Activated CD4-positive, CD25-positive, alpha-beta regulatory T cell (primary cell): ENCODE data around the gene METTL25B.
A peak's percentile ranks its signal among the peaks of the same experiment; 100 is the strongest.
"Not testable (repeated sequence)": the region's sequence is repeated elsewhere in the genome, so short reads cannot be mapped to it uniquely, and the experiment has no call there.

ENCODE experiments used
- DNase-seq, 4 experiments: peaks; one replicate each; lab custom pipeline; 2025; lab: John Stamatoyannopoulos, UW

METTL25B gene

DNA sequence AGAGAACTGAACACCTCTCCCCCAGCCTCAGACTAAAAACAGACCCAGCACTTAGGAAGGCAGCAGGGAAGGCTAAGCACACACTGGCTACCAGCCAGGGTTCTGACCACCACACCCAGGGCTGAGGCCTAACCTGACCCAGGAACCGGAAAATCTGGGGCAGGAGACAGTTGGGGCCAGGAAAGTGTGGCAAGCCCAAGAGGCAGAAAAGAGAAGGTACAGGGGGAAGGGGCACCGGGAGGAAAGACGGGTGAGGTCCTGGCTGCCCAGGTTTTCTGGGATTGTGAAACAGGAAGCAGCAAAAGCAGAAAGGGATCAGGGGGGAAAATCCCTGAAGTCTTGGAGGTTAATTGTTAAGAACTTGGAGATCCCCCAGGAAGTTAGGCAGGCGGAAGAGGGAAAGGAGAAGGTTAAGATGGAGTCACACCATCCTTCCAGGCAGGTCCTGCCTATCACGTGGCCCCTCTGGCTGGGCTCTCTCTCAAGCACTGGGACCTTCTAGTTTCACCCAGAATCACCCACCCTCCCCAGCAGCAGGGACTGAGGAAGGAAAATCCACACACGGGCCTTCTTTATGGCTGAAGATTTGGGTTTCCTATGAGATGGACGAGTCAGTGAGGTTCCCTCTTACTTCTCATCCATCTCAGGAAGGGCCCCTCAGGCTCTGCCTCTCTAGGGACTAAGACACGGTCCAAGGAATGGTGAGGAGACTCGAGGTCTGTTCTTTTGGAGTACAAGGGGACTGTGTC lies 20.6 kb downstream of the METTL25B start:
- DNase-seq: no peak

DNA sequence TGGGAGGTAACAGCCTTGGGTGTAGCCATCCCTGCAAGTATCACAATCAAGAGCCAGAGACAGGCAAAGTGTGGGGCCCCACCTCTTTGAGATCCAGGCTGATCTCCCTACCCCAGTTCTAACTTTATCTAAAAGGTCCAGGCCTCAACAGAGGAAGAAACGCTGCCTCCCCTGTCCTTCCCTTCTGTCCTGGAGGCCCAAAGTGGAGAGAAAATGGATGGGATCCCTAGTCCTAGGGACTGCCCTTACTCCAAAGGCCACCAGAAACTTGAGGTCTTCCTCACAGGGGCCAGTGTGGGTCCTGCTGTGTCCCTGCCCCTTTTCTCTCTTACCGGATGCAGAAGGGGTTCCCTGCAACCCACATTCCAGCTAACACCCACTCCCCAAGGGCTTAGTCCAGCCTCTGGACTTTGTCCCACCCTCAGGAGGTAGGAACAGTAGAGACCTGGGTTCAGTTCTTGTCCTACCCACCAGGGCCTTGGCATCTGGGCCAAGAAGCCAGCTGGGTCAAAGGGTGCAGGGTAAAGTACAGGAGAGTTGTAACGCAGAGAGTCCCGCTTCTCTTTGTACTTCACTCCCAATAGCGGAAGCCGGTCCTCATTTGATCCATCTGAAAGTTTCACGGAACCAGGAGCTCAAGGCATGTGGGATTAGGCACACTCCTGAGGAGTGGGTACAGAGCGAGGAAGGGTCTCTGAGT lies 21.3 kb downstream of the METTL25B start:
- DNase-seq: no peak

DNA sequence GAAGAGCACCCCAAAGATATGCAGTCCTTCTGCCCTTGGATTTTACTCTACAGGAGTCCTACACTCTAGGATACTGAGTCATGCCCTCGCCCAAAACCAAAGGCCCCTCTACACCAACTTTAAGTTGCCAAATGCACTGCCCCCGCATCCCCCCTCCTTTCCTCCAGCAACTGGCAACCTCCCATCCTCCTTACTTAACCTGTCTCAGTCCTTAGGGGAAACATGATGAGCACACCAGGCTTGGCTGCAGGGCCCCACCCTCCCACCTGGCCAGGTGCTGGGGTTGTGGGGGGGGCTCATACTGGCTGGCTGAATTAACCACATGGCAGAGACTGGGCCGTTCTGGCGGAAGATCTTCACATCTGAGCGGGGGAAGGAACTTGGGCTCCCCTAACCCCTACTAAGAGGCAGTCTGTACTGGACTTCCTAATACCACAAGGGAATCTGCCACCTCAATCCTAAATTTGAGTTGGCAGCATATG lies 22.0 kb downstream of the METTL25B start:
- no peak for DNase-seq

DNA sequence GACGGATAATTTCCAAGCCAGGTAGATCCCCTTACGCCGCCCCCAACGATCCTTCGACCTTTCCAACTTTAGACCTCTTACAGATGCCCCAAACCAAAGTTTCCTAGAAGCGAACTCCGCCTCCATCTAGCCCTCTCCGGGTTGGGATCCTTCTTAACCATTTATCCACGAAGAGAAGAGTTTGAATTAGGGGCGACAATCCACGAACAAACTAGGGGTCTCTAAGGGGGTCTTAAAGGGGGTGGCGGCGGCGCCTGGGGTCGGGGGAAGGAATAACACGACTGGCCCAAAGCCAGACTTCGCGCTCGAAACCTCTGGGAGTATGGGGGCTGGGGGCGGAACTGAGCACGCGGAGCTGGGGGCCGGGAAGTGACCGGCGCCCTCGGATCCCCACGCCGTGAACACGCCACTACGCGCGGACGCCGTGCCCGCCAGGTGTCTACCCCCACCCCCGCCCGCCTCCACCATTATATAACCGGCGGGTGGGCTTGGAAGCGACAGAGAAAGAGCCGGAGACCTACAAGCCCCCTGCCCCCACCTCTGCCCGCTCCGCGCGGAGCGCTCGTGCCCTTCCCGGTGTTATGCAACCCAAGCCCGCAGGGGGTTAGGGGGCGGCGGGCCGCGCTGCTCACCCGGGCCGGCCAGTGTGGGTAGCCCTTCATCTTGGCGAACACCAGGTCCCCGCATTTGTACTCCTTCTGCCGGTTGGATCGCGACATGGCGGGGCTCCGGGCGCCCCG lies 22.6 kb downstream of the METTL25B start:
- no peak for DNase-seq

DNA sequence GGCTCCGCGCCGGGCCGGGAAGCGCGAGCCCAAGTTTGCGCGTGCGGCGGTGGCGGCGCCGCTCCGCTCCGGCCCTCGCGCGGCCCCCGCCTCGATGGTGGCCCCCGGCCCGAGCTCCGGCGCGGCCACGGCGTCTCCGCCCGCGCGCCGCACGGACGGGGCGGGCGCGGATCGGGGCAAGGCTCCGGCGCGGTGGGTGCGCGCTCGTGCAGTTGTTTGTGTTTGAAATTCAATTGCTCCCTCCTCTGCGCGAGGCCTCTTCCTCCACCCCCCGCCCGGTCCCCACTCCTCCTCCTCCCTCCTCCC lies 23.1 kb downstream of the METTL25B start, which contains the start of gene HDGF:
TSS of gene HDGF (minus strand) at position 225 of the 306 bp plus-strand sequence. CDS start 246 bp downstream, outside the sequence.
- DNase-seq: no peak

DNA sequence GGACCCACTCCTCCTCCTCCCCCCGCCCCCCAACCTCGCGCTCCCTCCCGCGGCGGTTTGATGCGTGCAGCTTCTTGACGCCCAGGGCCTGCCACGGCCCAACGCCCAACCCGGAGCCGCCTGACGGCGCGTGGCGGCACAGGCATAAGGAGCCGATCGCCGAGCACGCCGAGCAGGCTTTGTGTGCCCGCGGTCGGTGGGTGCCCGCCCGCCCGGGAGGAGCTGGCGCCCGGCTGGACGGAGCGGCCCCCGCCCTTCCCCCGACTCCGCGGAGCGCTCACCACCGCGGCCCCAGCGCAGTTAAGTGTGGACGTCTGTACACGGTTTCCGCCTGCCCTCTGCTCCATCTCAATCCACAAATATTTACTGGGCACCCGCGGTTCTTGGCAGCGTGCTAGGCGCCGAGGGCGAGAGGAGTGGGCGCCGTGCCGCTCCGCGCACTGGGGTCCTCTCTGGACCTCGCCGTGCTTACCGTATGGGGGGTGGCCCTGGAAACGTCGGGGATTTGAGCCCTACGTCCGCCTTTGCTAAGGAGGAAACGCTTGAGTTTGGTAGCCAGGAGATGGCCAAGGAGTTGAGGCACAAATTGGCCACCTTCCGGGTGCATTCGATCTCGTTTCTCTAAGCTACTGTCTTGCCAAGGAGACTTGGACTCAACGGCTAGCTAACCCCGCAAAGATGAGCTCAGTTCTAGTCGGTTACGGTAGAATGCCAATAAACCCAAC lies 23.6 kb downstream of the METTL25B start:
- peak; percentile 94 to 96 (median 95) for DNase-seq

DNA sequence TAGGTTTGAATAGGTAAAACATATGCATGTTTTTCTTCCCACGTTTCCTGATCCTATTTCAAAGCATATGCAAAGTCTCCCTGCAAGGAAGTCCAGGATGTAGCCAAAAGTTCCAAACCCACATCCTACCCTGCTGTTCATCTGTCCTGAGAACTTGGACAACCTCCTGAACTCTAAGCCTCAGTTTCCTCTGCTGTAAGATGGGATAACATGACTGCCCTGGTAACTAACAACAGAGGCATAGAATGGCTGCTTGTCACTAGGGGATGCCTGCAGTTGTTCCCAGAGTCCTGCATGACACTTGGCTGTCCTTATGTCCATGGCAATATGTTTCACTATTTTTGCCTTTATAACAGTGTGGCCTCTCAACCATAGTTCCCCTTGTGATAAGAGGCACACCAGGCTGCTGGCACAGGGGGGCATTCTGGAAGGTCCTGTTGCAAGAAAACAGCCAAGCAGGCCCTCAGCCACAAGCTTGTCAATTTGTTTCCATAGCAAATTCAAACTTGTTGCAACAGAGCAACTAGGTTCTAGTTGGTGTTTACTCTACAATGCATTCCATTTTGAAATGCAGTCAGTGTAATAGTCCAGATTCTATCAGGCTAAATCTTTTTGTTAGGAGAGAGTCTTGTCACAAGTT lies 24.7 kb downstream of the METTL25B start:
- DNase-seq: no peak

DNA sequence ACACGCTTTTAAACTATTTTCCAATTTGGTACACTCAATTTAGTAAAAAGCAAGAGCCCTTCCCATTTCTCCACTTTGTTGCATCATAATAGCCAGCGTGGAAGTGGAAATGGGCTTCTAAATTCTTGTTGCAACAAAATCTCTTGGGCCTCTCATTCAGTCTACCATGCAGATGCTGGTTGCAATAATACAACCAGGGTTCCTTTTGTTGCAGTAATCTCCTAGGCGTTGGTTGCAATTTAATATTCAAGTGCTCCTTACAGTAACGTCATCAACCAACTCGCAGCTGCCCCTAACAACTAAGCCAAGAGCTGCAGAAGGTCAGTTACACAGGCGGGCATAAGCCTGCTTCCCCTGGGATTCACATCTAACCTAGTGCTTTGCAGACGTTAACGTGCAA lies 25.9 kb downstream of the METTL25B start:
- DNase-seq: no peak

DNA sequence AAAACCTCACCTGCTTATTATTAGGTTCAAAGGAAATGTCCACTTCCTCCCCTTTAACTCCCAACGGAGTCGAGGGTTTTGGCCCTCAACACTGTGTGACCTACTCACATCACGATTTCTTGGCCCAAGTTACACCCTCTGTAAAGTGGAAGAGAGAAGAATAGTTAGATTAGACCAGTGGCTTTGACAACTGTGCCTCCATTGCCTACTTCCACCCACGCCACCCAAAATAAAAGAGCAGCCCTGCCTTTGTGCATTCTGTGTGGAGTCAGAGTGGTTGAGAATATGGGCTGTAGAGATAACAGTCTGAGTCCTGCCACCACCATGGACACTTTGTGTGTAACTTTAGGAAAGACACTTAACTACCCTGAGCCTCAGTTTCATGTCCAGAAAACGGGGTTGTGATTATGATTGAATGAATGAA lies 27.3 kb downstream of the METTL25B start:
- DNase-seq: no peak

DNA sequence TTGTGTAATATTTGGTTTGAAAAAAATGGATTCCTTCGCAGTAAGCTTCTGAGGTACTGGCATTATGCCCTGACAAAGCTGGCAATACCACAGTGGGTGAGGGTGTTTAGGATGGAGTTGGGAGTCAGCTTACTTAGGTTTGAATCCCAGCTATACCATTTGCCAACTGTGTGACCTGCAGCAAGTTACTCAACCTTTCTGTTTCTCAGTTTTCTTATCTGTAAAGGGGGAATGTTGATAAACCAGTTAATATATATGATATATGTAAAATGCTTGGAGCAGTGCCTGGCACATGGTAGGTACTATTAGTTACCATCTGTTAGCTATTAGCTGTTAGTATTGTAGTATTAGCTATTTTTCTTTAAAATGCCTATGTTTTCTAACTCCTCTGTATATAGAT lies 28.1 kb downstream of the METTL25B start:
- no peak for DNase-seq

DNA sequence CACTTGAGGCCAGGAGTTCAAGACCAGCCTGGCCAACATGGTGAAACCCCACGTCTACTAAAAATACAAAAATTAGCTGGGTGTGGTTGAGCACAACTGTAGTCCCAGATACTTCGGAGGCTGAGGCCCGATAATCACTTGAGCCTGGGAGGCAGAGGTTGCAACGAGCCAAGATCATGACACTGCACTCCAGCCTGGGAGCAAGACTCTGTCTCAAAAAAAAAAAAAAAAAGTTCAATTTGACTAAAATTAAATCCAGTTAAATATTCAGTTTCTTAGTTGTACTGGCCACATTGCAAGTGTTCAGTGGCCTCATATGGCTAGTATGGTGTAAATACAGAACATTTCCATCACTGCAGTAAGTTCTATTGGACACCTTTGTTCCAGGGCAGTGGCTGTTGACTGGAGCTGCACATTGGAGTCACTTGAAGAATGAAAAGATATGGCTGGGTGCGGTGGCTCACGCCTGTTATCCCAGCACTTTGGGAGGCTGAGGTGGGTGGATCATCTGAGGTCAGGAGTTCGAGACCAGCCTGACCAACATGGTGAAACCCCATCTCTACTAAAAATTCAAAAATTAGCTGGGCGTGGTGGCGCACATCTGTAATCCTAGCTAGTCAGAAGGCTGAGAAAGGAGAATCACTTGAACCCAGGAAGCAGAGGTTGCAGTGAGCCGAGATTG lies 29.4 kb downstream of the METTL25B start:
- not testable (repeated sequence) for DNase-seq

DNA sequence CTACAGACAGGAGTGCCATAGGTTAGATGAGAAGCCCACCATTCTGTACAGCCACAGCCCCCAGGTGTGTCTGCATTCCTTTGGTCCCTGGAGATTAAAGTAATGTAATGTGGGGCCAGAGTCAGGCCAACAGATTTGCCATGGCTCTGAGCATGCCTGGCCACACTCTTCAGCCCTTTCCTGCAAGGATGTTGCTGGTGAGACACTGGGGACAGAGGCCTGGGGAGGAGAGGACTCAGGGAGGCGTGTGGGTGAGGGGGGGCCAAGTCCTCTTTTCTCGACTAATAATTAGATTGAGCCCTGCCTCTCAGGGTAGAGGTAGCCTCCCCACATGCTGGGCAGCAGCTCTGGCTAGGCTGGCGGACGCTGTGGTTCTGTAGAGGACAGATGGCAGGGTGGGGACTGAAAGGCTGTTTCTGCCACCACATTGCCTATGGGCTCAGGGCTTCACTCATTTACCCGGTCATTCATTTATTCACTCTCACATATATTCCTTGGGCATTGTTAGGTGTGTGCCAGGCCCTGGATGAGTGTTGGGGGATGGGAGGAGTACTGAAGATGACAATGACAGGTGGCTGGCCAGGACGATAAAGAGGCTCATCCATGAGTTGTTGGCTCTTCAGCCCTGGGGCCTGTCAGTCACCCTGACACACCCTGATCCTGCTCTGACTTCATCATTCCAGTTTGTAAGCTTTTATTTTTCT lies 32.0 kb downstream of the METTL25B start:
- DNase-seq: no peak

DNA sequence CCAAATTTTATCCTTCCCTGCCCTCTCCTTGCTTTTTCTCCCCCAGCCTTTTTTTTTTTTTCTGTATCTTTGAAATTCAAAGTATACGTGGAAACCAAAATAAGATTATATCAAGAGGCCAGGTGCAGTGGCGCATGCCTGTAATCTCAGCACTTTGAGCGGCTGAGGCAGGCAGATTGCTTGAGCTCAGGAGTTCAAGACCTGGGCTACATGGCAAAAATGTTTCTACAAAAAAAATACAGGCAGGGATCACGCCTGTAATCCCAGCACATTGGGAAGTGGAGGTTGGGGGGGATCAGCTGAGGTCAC lies 32.5 kb downstream of the METTL25B start:
- no peak for DNase-seq

DNA sequence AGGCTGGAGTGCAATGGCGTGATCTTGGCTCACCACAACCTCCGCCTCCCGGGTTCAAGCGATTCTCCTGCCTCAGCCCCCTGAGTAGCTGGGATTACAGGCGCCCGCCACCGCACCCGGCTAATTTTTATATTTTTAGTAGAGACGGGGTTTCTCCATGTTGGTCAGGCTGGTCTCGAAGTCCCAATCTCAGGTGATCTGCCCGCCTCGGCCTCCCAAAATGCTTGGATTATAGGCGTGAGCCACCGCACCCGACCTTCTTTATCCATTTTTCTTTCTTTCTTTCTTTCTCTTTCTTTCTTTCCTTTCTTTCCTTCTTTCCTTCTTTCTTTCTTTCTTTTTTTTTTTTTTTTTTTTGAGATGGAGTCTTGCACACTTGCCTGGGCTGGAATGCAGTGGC lies 36.9 kb downstream of the METTL25B start:
- DNase-seq: not testable (repeated sequence)

DNA sequence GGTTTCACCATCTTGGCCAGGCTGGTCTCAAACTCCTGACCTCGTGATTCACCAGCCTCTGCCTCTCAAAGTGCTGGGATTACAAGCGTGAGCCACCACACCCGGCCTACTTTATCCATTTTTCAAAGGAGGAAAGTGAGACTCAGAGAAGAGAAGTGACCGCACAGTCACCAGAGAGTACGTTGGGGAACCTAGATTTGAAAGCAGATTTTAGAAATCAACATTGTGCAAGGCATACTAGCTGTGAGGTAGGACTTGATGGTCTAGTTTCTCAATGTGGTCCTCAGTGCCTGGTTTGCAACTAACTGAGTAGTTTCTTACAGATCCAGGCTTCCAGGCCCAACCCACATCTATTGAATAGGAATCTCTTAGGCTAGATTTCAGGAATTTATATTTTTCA lies 37.4 kb downstream of the METTL25B start:
- DNase-seq: no peak

DNA sequence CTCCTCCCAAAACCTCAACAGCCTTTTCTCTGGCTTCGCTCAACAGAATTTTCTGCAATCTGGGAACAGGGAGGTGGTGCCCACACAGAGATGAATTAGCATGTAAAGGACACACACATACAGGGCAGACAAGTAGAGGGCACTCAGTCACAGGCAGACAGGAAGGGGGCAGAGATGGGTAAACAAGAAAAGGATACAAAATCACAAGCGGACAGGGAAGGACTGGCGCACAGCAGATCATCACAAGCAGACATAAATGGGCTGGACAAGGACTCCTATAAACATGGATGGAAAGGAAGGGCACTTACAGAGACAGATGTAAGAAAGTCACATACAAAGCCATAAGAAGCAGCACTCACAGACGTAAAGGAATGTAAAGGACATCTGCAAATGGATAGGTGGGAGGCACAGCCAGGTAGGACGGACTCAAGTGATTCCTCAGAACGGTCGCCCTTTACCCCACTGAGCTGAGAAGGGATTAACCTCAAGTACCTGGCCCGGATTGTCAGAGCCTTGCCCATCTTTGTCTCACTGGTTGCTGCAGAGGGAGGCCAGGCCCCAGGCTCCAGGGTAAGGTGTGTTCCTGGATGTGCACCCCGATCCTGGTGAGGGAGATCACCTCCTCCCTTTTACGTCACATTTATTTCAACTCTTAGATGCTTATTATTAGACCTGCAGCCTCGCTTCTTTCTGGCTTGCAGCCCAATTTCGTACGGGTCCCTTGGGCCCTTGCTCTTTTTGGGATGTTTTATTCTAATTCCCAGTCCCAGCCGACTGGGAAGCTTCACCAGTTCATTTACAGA lies 38.2 kb downstream of the METTL25B start:
- DNase-seq: no peak

DNA sequence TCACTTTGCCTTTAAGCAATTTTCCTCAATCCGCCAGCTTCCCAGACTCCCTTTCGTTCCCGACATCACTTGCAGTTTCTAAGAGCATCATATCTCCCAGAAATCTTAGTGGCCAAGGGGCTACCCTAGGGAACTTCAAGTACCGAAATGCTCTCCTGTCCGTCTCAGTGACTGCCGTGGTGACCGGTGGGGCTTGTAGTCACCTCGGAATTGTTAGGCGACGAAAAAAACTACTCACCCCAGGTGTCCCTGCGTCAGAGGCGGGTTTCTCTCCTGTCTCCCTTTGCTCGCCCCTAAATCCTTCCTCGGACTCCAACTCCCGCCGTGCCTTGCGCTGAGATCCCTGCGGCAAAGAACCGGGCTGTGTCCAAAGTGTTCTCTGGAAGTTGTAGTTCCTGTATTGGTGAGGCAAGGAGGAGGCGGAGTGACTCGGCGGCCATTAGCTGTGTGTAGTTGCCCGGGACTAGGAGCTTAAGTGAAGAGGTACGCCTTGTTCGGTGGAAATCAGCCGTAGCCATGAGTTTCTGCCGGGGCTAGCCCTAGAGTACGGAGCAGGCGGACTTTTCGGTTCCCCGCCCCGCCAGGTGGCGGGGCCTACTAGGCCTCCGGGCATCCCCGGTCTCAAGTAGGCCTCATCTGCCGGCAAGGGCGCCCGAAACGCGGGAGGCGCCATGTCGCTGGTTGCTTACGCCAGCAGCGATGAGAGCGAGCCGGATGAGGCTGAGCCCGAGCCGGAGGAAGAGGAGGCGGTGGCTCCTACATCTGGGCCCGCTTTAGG lies 39.0 kb downstream of the METTL25B start, which contains the start of gene PRCC:
TSS of gene PRCC (plus strand) at position 435 of the 778 bp plus-strand sequence. CDS start at position 672, 237 bp downstream.
- DNase-seq: peak; percentile 85 to 94 (median 92)

DNA sequence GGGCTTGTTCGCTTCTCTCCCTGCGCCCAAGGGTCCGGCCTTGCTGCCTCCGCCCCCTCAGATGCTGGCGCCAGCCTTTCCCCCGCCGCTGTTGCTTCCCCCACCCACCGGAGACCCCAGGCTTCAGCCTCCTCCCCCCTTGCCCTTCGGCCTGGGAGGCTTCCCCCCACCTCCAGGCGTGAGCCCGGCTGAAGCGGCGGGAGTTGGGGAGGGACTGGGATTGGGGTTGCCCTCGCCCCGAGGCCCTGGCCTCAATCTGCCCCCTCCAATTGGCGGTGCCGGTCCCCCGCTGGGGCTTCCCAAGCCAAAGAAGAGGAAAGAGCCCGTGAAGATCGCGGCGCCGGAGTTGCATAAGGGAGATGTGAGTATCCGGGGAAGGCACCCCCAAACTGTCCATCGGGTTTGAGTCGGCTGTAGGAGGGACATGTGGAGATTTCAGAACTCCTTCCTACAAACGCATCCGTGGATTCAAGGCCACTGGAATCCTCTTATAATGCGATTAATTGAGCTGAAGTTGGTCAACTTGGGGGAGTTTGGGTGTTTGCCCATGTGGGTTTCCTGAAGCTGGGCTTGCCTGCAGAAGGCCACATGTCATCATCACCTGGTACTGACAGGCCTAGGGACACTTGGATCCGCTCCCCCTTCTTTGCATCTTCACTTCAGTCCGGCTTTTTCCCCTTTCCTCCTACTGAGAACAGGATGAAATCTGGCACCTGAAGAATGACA lies 39.8 kb downstream of the METTL25B start:
- no peak for DNase-seq
